ENCODE measurements around the gene KCNAB1. TPM values are rescaled to one million over a fixed set of nuclear protein-coding genes. Genes with fewer than 3 reads are reported as not detected.

KCNAB1 gene
- total and polyA plus RNA-seq, 4 donors: 0.76 to 2.8 (median 1.0) TPM

DNA sequence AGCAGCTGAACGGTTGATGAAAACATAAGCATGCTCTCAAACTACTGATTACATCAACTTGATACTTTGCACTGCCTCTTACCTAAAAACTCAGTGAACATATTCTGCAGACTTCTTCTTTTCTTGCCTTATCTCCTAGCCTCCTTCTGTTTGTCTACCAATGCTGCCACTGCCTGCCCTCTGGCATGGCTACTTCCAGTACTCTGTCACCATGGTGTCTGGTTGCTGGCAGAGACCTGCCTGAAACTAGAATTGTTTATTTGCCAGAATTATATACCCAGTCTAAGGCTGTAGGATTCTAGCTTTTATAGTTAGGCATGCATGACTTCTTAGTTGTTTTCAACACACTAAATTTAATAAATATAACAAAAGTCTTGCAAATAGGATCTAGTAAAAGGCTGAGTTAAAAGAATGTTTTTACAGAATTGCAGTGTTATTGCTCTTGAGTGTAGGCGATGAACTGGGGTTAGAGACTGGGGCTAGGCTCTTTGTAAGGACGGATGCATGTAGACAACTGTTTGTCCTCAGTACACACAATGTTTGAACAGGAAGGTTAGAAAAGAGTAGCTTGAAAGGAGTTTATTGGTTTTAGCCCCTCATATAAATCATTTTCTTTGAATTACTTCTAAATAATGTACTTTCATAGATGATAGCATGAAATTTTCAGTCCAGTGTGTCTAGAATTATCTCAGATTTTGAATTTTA is 116.3 kb downstream of the KCNAB1 start (continued):
- TF ChIP-seq TAF1 (conservative IDR thresholded peaks at IDR 0.05): no peak
- no peak for TF ChIP-seq YY1 (IDR thresholded peaks at IDR 0.05)
- TF ChIP-seq, protein P1, sequence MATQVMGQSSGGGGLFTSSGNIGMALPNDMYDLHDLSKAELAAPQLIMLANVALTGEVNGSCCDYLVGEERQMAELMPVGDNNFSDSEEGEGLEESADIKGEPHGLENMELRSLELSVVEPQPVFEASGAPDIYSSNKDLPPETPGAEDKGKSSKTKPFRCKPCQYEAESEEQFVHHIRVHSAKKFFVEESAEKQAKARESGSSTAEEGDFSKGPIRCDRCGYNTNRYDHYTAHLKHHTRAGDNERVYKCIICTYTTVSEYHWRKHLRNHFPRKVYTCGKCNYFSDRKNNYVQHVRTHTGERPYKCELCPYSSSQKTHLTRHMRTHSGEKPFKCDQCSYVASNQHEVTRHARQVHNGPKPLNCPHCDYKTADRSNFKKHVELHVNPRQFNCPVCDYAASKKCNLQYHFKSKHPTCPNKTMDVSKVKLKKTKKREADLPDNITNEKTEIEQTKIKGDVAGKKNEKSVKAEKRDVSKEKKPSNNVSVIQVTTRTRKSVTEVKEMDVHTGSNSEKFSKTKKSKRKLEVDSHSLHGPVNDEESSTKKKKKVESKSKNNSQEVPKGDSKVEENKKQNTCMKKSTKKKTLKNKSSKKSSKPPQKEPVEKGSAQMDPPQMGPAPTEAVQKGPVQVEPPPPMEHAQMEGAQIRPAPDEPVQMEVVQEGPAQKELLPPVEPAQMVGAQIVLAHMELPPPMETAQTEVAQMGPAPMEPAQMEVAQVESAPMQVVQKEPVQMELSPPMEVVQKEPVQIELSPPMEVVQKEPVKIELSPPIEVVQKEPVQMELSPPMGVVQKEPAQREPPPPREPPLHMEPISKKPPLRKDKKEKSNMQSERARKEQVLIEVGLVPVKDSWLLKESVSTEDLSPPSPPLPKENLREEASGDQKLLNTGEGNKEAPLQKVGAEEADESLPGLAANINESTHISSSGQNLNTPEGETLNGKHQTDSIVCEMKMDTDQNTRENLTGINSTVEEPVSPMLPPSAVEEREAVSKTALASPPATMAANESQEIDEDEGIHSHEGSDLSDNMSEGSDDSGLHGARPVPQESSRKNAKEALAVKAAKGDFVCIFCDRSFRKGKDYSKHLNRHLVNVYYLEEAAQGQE (IDR thresholded peaks at IDR 0.05): no peak
- TF ChIP-seq FOXA1 (IDR thresholded peaks at IDR 0.05): no peak
- TF ChIP-seq HNF4A (conservative IDR thresholded peaks at IDR 0.05): no peak

DNA sequence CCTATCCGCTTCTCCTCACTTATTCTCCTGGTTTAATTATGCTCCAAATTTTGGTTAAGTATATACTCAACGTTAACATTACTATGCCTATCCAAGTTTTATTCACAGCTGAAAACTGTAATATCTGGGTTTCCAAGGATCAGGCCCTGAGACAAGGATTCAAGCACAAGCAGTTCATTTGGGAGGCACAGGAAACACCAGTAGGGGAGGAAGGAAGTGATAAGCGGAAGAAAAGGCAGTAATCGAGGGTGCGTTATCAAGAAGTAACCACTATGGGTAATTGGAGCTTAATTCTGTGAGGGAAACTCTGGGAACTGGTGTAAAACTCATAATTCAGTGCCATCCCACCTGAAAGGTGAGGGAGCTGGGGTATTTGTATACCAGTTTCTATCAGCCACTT is 120.3 kb downstream of the KCNAB1 start:
- DNase-seq (ENCODE audit: low spot score): no peak
- Histone ChIP-seq H3K27me3 (ENCODE audit: control insufficient read depth in 4 of 4, insufficient read depth in 4 of 4, low read length in 3 of 4) (no peaks in the 10 kb centered on the region), H3K36me3 (ENCODE audit: control insufficient read depth in 4 of 4, insufficient read depth in 3 of 4, low read depth in 1 of 4, low read length in 3 of 4) (no peaks in the 10 kb centered on the region), H3K9ac (ENCODE audit: low read depth in 1 of 2, low read length in 2 of 2) (no peak overlapping the region), H3K4me3 (ENCODE audit: low read depth in 1 of 3, low read length in 3 of 3) (no peak overlapping the region), H3K9me3 (ENCODE audit: control insufficient read depth in 4 of 4, low read length in 3 of 4) (no peaks in the 10 kb centered on the region), H3K27ac (ENCODE audit: low read depth in 1 of 2, low read length in 2 of 2) (no peak overlapping the region), H3K4me1 (ENCODE audit: control insufficient read depth in 4 of 4, insufficient read depth in 4 of 4, low read length in 3 of 4) (no peaks in the 10 kb centered on the region)
- TF ChIP-seq GABPA (IDR thresholded peaks at IDR 0.05 in 1 of 2, conservative IDR thresholded peaks at IDR 0.05 in 1 of 2) (no peak), TAF1 (conservative IDR thresholded peaks at IDR 0.05) (no peak), RAD21 (IDR thresholded peaks at IDR 0.05) (no peak), YY1 (IDR thresholded peaks at IDR 0.05) (no peak)
- TF ChIP-seq, protein P2, sequence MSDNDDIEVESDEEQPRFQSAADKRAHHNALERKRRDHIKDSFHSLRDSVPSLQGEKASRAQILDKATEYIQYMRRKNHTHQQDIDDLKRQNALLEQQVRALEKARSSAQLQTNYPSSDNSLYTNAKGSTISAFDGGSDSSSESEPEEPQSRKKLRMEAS (IDR thresholded peaks at IDR 0.05): no peak
- TF ChIP-seq, protein P3, sequence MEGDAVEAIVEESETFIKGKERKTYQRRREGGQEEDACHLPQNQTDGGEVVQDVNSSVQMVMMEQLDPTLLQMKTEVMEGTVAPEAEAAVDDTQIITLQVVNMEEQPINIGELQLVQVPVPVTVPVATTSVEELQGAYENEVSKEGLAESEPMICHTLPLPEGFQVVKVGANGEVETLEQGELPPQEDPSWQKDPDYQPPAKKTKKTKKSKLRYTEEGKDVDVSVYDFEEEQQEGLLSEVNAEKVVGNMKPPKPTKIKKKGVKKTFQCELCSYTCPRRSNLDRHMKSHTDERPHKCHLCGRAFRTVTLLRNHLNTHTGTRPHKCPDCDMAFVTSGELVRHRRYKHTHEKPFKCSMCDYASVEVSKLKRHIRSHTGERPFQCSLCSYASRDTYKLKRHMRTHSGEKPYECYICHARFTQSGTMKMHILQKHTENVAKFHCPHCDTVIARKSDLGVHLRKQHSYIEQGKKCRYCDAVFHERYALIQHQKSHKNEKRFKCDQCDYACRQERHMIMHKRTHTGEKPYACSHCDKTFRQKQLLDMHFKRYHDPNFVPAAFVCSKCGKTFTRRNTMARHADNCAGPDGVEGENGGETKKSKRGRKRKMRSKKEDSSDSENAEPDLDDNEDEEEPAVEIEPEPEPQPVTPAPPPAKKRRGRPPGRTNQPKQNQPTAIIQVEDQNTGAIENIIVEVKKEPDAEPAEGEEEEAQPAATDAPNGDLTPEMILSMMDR (IDR thresholded peaks at IDR 0.05; ENCODE audit: low read depth, low read length, missing input control): no peak
- WGBS: 77% methylated on average over 5 of the region's 5 CpGs

DNA sequence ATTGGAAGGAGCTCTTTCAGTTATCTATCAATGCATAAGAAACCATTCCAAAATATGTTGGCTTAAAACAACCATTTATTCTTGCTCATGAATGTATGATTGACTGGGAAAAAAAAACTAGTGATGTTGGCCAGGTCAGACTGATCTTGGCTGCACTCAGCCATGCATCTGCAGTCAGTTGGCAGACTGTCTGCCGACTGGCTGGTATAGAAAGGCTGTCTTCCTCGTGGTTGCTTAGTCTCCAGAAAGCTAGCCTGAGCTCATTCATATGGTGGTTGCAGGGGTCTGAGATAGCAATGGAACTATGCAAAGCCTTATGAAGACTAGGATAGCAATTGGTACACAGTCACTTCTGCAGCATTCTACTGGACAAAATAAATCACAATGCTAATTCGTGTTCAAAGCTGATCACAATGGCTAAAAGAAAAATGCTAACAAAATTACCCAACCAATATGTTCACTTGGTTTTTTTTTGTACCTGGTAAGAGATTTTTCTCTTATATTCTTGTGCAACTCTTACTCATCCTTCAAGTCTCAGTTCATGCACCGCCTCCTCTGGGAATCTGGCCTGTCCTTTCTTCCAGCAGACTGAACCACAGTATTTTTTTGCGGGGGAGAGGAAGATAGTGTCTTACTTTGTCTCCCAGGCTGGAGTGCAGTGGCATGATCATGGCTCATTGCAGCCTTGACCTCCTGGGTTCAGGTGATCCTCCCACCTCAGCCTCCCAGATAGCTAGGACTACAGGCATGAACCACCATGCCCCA is 126.8 kb downstream of the KCNAB1 start:
- Histone ChIP-seq H3K9ac (ENCODE audit: low read depth in 1 of 2, low read length in 2 of 2) (no peak overlapping the region), H3K9me3 (ENCODE audit: control insufficient read depth in 4 of 4, low read length in 3 of 4) (no peaks in the 10 kb centered on the region), H3K4me1 (ENCODE audit: control insufficient read depth in 4 of 4, insufficient read depth in 4 of 4, low read length in 3 of 4) (no peaks in the 10 kb centered on the region), H3K4me3 (ENCODE audit: low read depth in 1 of 3, low read length in 3 of 3) (no peak overlapping the region), H3K36me3 (ENCODE audit: control insufficient read depth in 4 of 4, insufficient read depth in 3 of 4, low read depth in 1 of 4, low read length in 3 of 4) (no peaks in the 10 kb centered on the region), H3K27ac (ENCODE audit: low read depth in 1 of 2, low read length in 2 of 2) (no peak overlapping the region), H3K27me3 (ENCODE audit: control insufficient read depth in 4 of 4, insufficient read depth in 4 of 4, low read length in 3 of 4) (no peaks in the 10 kb centered on the region)
- TF ChIP-seq GABPA (IDR thresholded peaks at IDR 0.05 in 1 of 2, conservative IDR thresholded peaks at IDR 0.05 in 1 of 2) (no peak), EGR1 (IDR thresholded peaks at IDR 0.05; ENCODE audit: low read depth in 2 of 2) (no peak)
- WGBS: 82% methylated on average over 5 of the region's 5 CpGs
- DNase-seq (ENCODE audit: low spot score): no peak

Measured in liver (tissue), 9 donors.